Placental pericyte (primary cell): Measurements from ENCODE around the gene B3GNT7. TPM values are rescaled to one million over a fixed set of nuclear protein-coding genes. Genes with fewer than 3 reads are reported as not detected.

ENCODE experiments used
- small RNA-seq: library from RNA; depleted of rRNA; stranded (forward); fragments of <200 nt; gene quantifications from one replicate; pipeline ENCODE3, GENCODE V24; 2012; ENCODE audit warnings: low replicate concordance
- total RNA-seq: library from RNA; depleted of rRNA; stranded (reverse); fragments of >200 nt; gene quantifications from 2 replicates; pipeline ENCODE4 v1.2.3, GENCODE V29; 2012

Gene B3GNT7
- total RNA-seq = 0.14 and 0.44 TPM in 2 replicates

GRCh38 chr2:231395188-231396057, at the start of gene B3GNT7:
Gene B3GNT7 (plus strand): TSS chr2:231395710. CDS start chr2:231395804, 94 bp downstream.

Small RNAs within 50 kb of the gene (small RNA-seq; reads per million reads assigned to genes)
- 0.16 reads per million for gene MIR4777

Other genes with a start within 250 kb of the B3GNT7 start
- 157 and 512 TPM in 2 replicates for gene ARMC9, start 197.1 kb upstream of the B3GNT7 start, total RNA-seq
- gene NCL, start 68.8 kb downstream of the B3GNT7 start, total RNA-seq = 120 and 193 TPM in 2 replicates
- gene NMUR1, start 134.7 kb downstream of the B3GNT7 start, total RNA-seq = not detected in 2 replicates
- not detected in 2 replicates for gene TEX44, start 197.2 kb downstream of the B3GNT7 start, total RNA-seq